CD14-positive monocyte (primary cell): ENCODE results near the gene CHKA. TPM values are rescaled to one million over a fixed set of nuclear protein-coding genes. Genes with fewer than 3 reads are reported as not detected.

ENCODE experiments used
- DNase-seq, 3 donors: peaks; one replicate each; pipeline ENCODE4 v3.0.0-alpha.2; 2011 to 2022
- H2AFZ ChIP-seq: 2 replicates; pipeline ENCODE4 v1.6.0; 2012; ENCODE audit warnings: mild to moderate bottlenecking, low read depth, low read length, inconsistent platforms; ENCODE audit not compliant: insufficient read depth, poor library complexity, severe bottlenecking
- H3K27ac ChIP-seq, 2 donors: 1 replicate in 1 of 2; 2 replicates in 1 of 2; pipeline ENCODE4 v1.5.1; 2012 to 2013; ENCODE audit warnings: low read length in 2 of 2, control low read depth in 1 of 2, inconsistent platforms in 1 of 2, low read depth in 1 of 2, mild to moderate bottlenecking in 1 of 2
- H3K27me3 ChIP-seq, 2 donors: one replicate each; pipeline versions ENCODE4 v1.6.0 to v1.6.1; 2011 to 2013; ENCODE audit warnings: low read length in 2 of 2; ENCODE audit not compliant: control insufficient read depth in 2 of 2, insufficient read depth in 2 of 2
- H3K36me3 ChIP-seq, 2 donors: replicated peaks in 1 of 2; 1 replicate in 1 of 2; 2 replicates in 1 of 2; pipeline versions ENCODE4 v1.5.1 to v1.6.1; 2012 to 2013; ENCODE audit warnings: low read length in 2 of 2, control low read depth in 1 of 2, inconsistent platforms in 1 of 2, mild to moderate bottlenecking in 1 of 2; ENCODE audit not compliant: insufficient read depth in 2 of 2, control insufficient read depth in 1 of 2
- H3K4me1 ChIP-seq, 2 donors: 1 replicate in 1 of 2; 2 replicates in 1 of 2; pipeline versions ENCODE4 v1.5.1 to v1.6.1; 2012 to 2013; ENCODE audit warnings: low read length in 2 of 2, control low read depth in 1 of 2, inconsistent platforms in 1 of 2, mild to moderate bottlenecking in 1 of 2, moderate library complexity in 1 of 2; ENCODE audit not compliant: insufficient read depth in 2 of 2, control insufficient read depth in 1 of 2
- H3K4me2 ChIP-seq: replicated peaks from 2 replicates; pipeline ENCODE3; 2012; ENCODE audit warnings: low read length, moderate library complexity, mild to moderate bottlenecking; ENCODE audit not compliant: poor library complexity, severe bottlenecking; ENCODE audit errors: extremely low read depth
- H3K4me3 ChIP-seq, 3 experiments: fragments of 200-600 bp in 1 of 3; sonication (generic) in 1 of 3; replicated peaks in 1 of 3; 1 replicate in 2 of 3; 2 replicates in 1 of 3; pipeline ENCODE4 v1.5.1; 2011 to 2013; ENCODE audit warnings: low read length in 3 of 3, mild to moderate bottlenecking in 3 of 3, control low read depth in 2 of 3, low read depth in 2 of 3, inconsistent platforms in 1 of 3, moderate library complexity in 1 of 3
- H3K79me2 ChIP-seq: 2 replicates; pipeline ENCODE4 v1.6.0; 2012; ENCODE audit warnings: mild to moderate bottlenecking, control low read depth, inconsistent platforms, low read length, moderate library complexity; ENCODE audit not compliant: insufficient read depth
- H3K9ac ChIP-seq: 2 replicates; pipeline ENCODE4 v1.6.0; 2017; ENCODE audit warnings: low read length, mild to moderate bottlenecking; ENCODE audit not compliant: insufficient read depth, poor library complexity, severe bottlenecking
- H3K9me3 ChIP-seq, 2 donors: replicated peaks in 1 of 2; 1 replicate in 1 of 2; 2 replicates in 1 of 2; pipeline versions ENCODE4 v1.5.1 to v1.6.1; 2012 to 2013; ENCODE audit warnings: low read length in 2 of 2, control low read depth in 1 of 2; ENCODE audit not compliant: control insufficient read depth in 1 of 2, insufficient read depth in 1 of 2
- H4K20me1 ChIP-seq: 2 replicates; pipeline ENCODE4 v1.6.0; 2012; ENCODE audit warnings: mild to moderate bottlenecking, low read length, control low read depth, moderate library complexity; ENCODE audit not compliant: insufficient read depth
- H3K27ac Mint-ChIP-seq, 7 donors: one replicate each; pipeline ENCODE4 v1.8.0; 2020; ENCODE audit warnings: mild to moderate bottlenecking in 7 of 7, mixed read lengths in 7 of 7, moderate library complexity in 6 of 7, inconsistent platforms in 2 of 7
- H3K27me3 Mint-ChIP-seq, 3 donors: one replicate each; pipeline ENCODE4 v1.8.0; 2021 to 2022; ENCODE audit warnings: low read depth in 3 of 3, mild to moderate bottlenecking in 3 of 3, mixed read lengths in 3 of 3, moderate library complexity in 3 of 3, inconsistent platforms in 1 of 3
- H3K36me3 Mint-ChIP-seq, 2 donors: one replicate each; pipeline ENCODE4 v1.8.0; 2020; ENCODE audit warnings: mixed read lengths in 2 of 2, inconsistent platforms in 1 of 2, mild to moderate bottlenecking in 1 of 2
- H3K4me1 Mint-ChIP-seq: one replicate; pipeline ENCODE4 v1.8.0; 2020; ENCODE audit warnings: mild to moderate bottlenecking, mixed read lengths
- H3K4me3 Mint-ChIP-seq, 2 donors: one replicate each; pipeline ENCODE4 v1.8.0; 2020; ENCODE audit warnings: mild to moderate bottlenecking in 2 of 2, mixed read lengths in 2 of 2, moderate library complexity in 1 of 2
- H3K9me3 Mint-ChIP-seq, 7 donors: one replicate each; pipeline ENCODE4 v1.8.0; 2020 to 2022; ENCODE audit warnings: mixed read lengths in 7 of 7, mild to moderate bottlenecking in 6 of 7, moderate library complexity in 6 of 7, inconsistent platforms in 2 of 7
- WGBS: methylation state at CpG from one replicate; pipeline ENCODE4 v1.1.5; 2013; ENCODE audit warnings: missing lambda C conversion rate; ENCODE audit not compliant: insufficient coverage; 5-methylcytosine and 5-hydroxymethylcytosine counted together
- intact Hi-C, 2 donors: fragments of 100-400 bp; cut with micrococcal nuclease; formaldehyde crosslinking; loops; one replicate each; pipeline versions ENCODE4 v1.15.0 to v1.15.1; 2023
- polyA plus RNA-seq, 3 donors: library from polyadenylated mRNA; depleted of rRNA in 1 of 3; unstranded in 2 of 3; stranded (reverse) in 1 of 3; fragments of 300-500 nt in 2 of 3; fragments of >200 nt in 1 of 3; fragmentation: Illumina TruSeq in 2 of 3; gene quantifications; 1 replicate in 2 of 3; 2 replicates in 1 of 3; pipeline ENCODE4 v1.2.3, GENCODE V29; 2012 to 2021
- TF ChIP-seq, protein P1 (sequence below): fragments of 200-600 bp; IDR thresholded peaks from one replicate; pipeline ENCODE4 v1.8.0; 2022; ENCODE audit warnings: antibody characterized with exemption, mild to moderate bottlenecking

The CHKA gene
- polyA plus RNA-seq, 3 donors, result 2.8 to 20.9 (median 5.7) TPM

DNA sequence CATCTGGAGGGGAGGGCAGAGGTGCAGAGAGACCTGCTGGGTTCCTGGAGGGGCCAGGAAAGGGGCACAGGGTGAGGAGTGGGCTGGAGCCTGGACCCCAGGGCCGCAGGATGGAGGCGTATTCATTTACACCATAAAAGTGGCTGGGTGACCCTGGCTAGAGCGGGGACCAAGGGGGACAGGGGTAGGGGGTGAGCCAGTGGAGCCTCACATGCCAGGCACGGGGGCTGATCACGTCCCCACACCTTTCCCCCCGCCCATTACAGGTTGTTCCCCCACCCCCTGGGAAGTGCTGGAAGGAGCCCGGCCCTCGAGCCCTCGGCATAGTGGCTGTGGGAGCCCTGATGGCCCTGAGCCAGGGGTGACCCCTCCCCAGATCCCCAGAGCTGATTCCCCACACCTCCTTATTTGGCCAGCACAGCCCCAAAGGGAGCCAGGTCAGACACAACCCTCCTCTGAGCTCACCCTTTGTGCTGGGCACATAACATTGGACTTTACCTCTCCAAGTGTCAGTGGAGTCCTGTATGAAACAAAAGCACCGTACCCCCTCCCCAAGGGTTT lies 81.6 kb downstream of the CHKA start:
- peak overlapping the region; percentile 89 to 95 for H3K4me3 Mint-ChIP-seq
- peaks cover 0 to 3% (median 0%) of the 10 kb centered on the region in 3 donors for H3K27me3 Mint-ChIP-seq
- 3% methylated on average over 6 of the region's 10 CpGs for whole genome bisulfite sequencing
- Histone ChIP-seq H3K9me3 (no peaks in the 10 kb centered on the region), H4K20me1 (peaks cover 55% of the 10 kb centered on the region), H3K9ac (peak overlapping the region; percentile 92), H3K27me3 (no peaks in the 10 kb centered on the region), H2AFZ (peak overlapping the region; percentile 51), H3K4me1 (peaks cover 51 to 73% of the 10 kb centered on the region in 2 donors), H3K36me3 (peaks cover 35 to 36% of the 10 kb centered on the region in 2 donors), H3K4me2 (peak overlapping the region; percentile 97), H3K79me2 (peaks cover 82% of the 10 kb centered on the region), H3K27ac (peak overlapping the region; percentile 98 to 99), H3K4me3 (peak overlapping the region; percentile 84 to 96 (median 91))
- peak overlapping the region; percentile 97 to 100 (median 98) for H3K27ac Mint-ChIP-seq
- H3K36me3 Mint-ChIP-seq, result peaks cover 12 to 34% of the 10 kb centered on the region in 2 donors
- intact Hi-C loops, result loop anchor here (5.0 kb wide), 4 partner anchors 32 to 233 kb away; partner anchors contain the start of genes C11orf24 (in 1 of the 2), CHKA (in 1 of the 2) and UNC93B1 (in 1 of the 2)
- no peak for DNase-seq
- no peaks in the 10 kb centered on the region for H3K9me3 Mint-ChIP-seq
- H3K4me1 Mint-ChIP-seq, result peaks cover 38% of the 10 kb centered on the region
- TF ChIP-seq, protein P1, sequence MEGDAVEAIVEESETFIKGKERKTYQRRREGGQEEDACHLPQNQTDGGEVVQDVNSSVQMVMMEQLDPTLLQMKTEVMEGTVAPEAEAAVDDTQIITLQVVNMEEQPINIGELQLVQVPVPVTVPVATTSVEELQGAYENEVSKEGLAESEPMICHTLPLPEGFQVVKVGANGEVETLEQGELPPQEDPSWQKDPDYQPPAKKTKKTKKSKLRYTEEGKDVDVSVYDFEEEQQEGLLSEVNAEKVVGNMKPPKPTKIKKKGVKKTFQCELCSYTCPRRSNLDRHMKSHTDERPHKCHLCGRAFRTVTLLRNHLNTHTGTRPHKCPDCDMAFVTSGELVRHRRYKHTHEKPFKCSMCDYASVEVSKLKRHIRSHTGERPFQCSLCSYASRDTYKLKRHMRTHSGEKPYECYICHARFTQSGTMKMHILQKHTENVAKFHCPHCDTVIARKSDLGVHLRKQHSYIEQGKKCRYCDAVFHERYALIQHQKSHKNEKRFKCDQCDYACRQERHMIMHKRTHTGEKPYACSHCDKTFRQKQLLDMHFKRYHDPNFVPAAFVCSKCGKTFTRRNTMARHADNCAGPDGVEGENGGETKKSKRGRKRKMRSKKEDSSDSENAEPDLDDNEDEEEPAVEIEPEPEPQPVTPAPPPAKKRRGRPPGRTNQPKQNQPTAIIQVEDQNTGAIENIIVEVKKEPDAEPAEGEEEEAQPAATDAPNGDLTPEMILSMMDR, result no peak

DNA sequence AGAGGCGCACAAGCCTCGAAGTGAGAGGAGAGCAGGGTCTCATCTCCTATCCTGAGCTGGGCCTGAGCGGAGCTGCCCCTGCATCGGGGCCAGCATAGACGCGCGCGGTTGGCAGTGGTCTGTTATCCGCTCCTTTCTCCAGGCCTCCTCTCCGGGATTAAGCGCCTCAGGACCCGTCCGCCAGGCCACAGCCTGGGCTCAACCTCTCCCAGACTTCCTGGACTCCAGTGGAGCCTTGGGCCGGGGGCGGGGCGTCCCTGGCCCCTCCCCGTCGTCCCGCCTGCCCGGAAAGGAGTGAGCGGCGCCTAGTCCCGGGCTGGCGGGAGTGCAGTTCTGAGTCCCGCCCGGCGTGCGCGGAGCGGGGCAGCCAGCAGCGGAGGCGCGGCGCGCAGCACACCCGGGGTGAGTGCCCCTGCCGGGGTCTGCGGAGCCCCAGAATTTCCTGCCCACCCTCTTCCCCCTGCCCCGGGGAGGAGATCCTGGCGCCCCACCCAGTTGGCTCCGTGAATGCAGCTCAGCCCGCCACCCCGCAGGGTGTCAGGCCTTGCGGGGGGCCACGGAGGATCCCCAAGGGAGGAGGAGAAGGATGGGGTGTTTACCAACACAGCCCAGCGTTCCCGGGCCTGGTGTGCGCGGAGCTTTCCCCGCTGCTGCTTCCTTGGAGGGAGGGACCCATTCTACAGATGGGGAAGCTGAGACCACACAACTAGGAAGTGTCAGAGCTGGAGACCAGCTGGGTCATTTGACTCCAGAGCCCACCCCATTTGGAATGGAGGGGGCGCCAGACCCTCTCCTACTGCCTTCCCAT lies 82.3 kb downstream of the CHKA start, which contains the start of gene TCIRG1:
TSS of gene TCIRG1 (plus strand) at position 308 of the 808 bp plus-strand sequence. CDS start 2,247 bp downstream, outside the sequence.
- H3K27ac ChIP-seq, result peak within 1 kb of the TSS; percentile 98 to 99

More for the DNA sequence above, 82.3 kb downstream of the CHKA start, which contains the start of gene TCIRG1:
- Mint-ChIP-seq H3K4me3 (peak within 1 kb of the TSS; percentile 89 to 95), H3K27ac (peak within 1 kb of the TSS; percentile 98 to 100 (median 99)), H3K9me3 (no peaks in the 10 kb centered on the region), H3K36me3 (peaks cover 13 to 34% of the 10 kb centered on the region in 2 donors), H3K4me1 (peaks cover 38% of the 10 kb centered on the region), H3K27me3 (peaks cover 0 to 3% (median 0%) of the 10 kb centered on the region in 3 donors)
- Histone ChIP-seq H3K9ac (peak within 1 kb of the TSS; percentile 92), H4K20me1 (peaks cover 48% of the 10 kb centered on the region), H3K4me2 (peak within 1 kb of the TSS; percentile 97), H3K79me2 (peaks cover 75% of the 10 kb centered on the region), H3K4me1 (peaks cover 51 to 73% of the 10 kb centered on the region in 2 donors), H3K27me3 (no peaks in the 10 kb centered on the region), H3K9me3 (no peaks in the 10 kb centered on the region), H3K36me3 (peaks cover 32 to 35% of the 10 kb centered on the region in 2 donors), H2AFZ (peak within 1 kb of the TSS; percentile 51), H3K4me3 (peak within 1 kb of the TSS; percentile 84 to 96 (median 91))
- WGBS, result 6% methylated on average over 38 of the region's 51 CpGs
- TF ChIP-seq, protein P1, result no peak
- intact Hi-C loops, result loop anchor here in 1 of 2 donors (5.0 kb wide), 3 partner anchors 37 to 233 kb away; partner anchors contain the start of genes C11orf24, CHKA and UNC93B1
- DNase-seq, result peak; percentile 67 to 81 (median 80)
